ENCODE data around the gene CIB2.
"Not testable (repeated sequence)": the region's sequence is repeated elsewhere in the genome, so short reads cannot be mapped to it uniquely, and the experiment has no call there.

- not testable (repeated sequence) for TF ChIP-seq CTCF, POLR2A (IDR thresholded peaks at IDR 0.05)
Measured at GRCh38 chr15:78151075-78151474, 19.8 kb upstream of the CIB2 start.

Data from Peyer's patch (tissue), 4 donors.